ENCODE measurements around the gene SLC66A2. TPM values are rescaled to one million over a fixed set of nuclear protein-coding genes. Genes with fewer than 3 reads are reported as not detected.

Gene SLC66A2
- total and polyA plus RNA-seq, 2 of the 13 experiments (the other 11 are each of a cell fraction or from before 2014, with no cell fraction given): 33.5 to 41.9 TPM

- TF ChIP-seq PRDM4 (CRISPR knock-in tag; IDR thresholded peaks at IDR 0.05; ENCODE audit: borderline replicate concordance) (no peak), ATRX (CRISPR knock-in tag; IDR thresholded peaks at IDR 0.05; ENCODE audit: borderline replicate concordance) (no peak), PAX8 (CRISPR knock-in tag; IDR thresholded peaks at IDR 0.05; ENCODE audit: borderline replicate concordance) (peak; percentile 56; the same call in 1 of the 2 replicates), CTCF (CRISPR knock-in tag; IDR thresholded peaks at IDR 0.05) (peak; percentile 54), EHMT2 (IDR thresholded peaks at IDR 0.05; ENCODE audit: borderline replicate concordance, low read depth, low read length) (no peak), ZBED4 (CRISPR knock-in tag; IDR thresholded peaks at IDR 0.05; ENCODE audit: borderline replicate concordance) (peak; percentile 28; the same call in 1 of the 2 replicates), YEATS2 (CRISPR knock-in tag; IDR thresholded peaks at IDR 0.05; ENCODE audit: borderline replicate concordance) (no peak), KLF16 (CRISPR knock-in tag; IDR thresholded peaks at IDR 0.05) (0 out of 4 replicates have a peak, but pooled peaks of 1 of the 2 experiments have one; percentile 48), SMAD1 (CRISPR knock-in tag; IDR thresholded peaks at IDR 0.05; ENCODE audit: borderline replicate concordance, low read depth) (peak; percentile 28; the same call in 1 of the 2 replicates), SMARCE1 (IDR thresholded peaks at IDR 0.05; ENCODE audit: borderline replicate concordance) (no peak), JUN (CRISPR knock-in tag; IDR thresholded peaks at IDR 0.05) (no peak), KMT2A (CRISPR knock-in tag; IDR thresholded peaks at IDR 0.05) (peak; percentile 72; the same call in 1 of the 2 replicates), TRIM24 (CRISPR knock-in tag; IDR thresholded peaks at IDR 0.05) (no peak), SIN3A (IDR thresholded peaks at IDR 0.05; ENCODE audit: borderline replicate concordance, low read depth, low read length) (peak; percentile 47; the same call in 1 of the 2 replicates), KDM5B (CRISPR knock-in tag; IDR thresholded peaks at IDR 0.05; ENCODE audit: borderline replicate concordance) (peak; percentile 58; the same call in 1 of the 2 replicates), HMG20B (CRISPR knock-in tag; conservative IDR thresholded peaks at IDR 0.05) (no peak), NRL (CRISPR knock-in tag; IDR thresholded peaks at IDR 0.05; ENCODE audit: borderline replicate concordance) (no peak), ZNF780A (CRISPR knock-in tag; IDR thresholded peaks at IDR 0.05) (no peak)
- TF ChIP-seq, protein P1, sequence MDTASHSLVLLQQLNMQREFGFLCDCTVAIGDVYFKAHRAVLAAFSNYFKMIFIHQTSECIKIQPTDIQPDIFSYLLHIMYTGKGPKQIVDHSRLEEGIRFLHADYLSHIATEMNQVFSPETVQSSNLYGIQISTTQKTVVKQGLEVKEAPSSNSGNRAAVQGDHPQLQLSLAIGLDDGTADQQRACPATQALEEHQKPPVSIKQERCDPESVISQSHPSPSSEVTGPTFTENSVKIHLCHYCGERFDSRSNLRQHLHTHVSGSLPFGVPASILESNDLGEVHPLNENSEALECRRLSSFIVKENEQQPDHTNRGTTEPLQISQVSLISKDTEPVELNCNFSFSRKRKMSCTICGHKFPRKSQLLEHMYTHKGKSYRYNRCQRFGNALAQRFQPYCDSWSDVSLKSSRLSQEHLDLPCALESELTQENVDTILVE (CRISPR knock-in tag; IDR thresholded peaks at IDR 0.05): no peak
Observed at GRCh38 chr18:79964330-79965118, 13.1 kb upstream of the SLC66A2 start, which contains the start of gene HSBP1L1 (continued).
